Osteocyte (in vitro differentiated cells): ENCODE data around the gene SEC14L1. TPM values are rescaled to one million over a fixed set of nuclear protein-coding genes. Genes with fewer than 3 reads are reported as not detected.

ENCODE experiments used
- DNase-seq: peaks from one replicate; pipeline ENCODE4 v3.0.0; 2021; ENCODE audit warnings: mixed read lengths; ENCODE audit not compliant: unreplicated experiment; ENCODE audit errors: extremely low spot score
- H3K27ac Mint-ChIP-seq: one replicate; pipeline ENCODE4 v1.8.0; 2021; ENCODE audit warnings: mild to moderate bottlenecking, mixed read lengths; ENCODE audit not compliant: unreplicated experiment
- H3K27me3 Mint-ChIP-seq: one replicate; pipeline ENCODE4 v1.8.0; 2021; ENCODE audit warnings: mixed read lengths; ENCODE audit not compliant: unreplicated experiment
- H3K36me3 Mint-ChIP-seq: one replicate; pipeline ENCODE4 v1.8.0; 2021; ENCODE audit warnings: mixed read lengths; ENCODE audit not compliant: unreplicated experiment
- H3K4me1 Mint-ChIP-seq: one replicate; pipeline ENCODE4 v1.8.0; 2021; ENCODE audit warnings: mixed read lengths; ENCODE audit not compliant: unreplicated experiment
- H3K4me3 Mint-ChIP-seq: one replicate; pipeline ENCODE4 v1.8.0; 2021; ENCODE audit warnings: mild to moderate bottlenecking, moderate library complexity, mixed read lengths; ENCODE audit not compliant: unreplicated experiment
- H3K9me3 Mint-ChIP-seq: one replicate; pipeline ENCODE4 v1.8.0; 2021; ENCODE audit warnings: mixed read lengths; ENCODE audit not compliant: unreplicated experiment
- total RNA-seq: library from RNA; stranded (reverse); gene quantifications from 2 replicates; pipeline ENCODE4 v1.2.1, GENCODE V29; 2021
- TF ChIP-seq, protein P1 (sequence below): fragments of 200-600 bp; sonication (generic); IDR thresholded peaks from 2 replicates; pipeline ENCODE4 v1.5.0; 2021; ENCODE audit warnings: antibody characterized with exemption, mild to moderate bottlenecking, moderate library complexity

Gene SEC14L1
- total RNA-seq, 1 donor from 2014 or later = 82.9 TPM

- TF ChIP-seq, protein P1, sequence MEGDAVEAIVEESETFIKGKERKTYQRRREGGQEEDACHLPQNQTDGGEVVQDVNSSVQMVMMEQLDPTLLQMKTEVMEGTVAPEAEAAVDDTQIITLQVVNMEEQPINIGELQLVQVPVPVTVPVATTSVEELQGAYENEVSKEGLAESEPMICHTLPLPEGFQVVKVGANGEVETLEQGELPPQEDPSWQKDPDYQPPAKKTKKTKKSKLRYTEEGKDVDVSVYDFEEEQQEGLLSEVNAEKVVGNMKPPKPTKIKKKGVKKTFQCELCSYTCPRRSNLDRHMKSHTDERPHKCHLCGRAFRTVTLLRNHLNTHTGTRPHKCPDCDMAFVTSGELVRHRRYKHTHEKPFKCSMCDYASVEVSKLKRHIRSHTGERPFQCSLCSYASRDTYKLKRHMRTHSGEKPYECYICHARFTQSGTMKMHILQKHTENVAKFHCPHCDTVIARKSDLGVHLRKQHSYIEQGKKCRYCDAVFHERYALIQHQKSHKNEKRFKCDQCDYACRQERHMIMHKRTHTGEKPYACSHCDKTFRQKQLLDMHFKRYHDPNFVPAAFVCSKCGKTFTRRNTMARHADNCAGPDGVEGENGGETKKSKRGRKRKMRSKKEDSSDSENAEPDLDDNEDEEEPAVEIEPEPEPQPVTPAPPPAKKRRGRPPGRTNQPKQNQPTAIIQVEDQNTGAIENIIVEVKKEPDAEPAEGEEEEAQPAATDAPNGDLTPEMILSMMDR = no peak
- H3K36me3 Mint-ChIP-seq = no peaks in the 10 kb centered on the region
- H3K9me3 Mint-ChIP-seq = no peaks in the 10 kb centered on the region
- DNase-seq = no peak
- H3K27ac Mint-ChIP-seq = no peak overlapping the region
- H3K4me3 Mint-ChIP-seq = no peak overlapping the region
- peaks cover 10% of the 10 kb centered on the region for H3K4me1 Mint-ChIP-seq
- no peaks in the 10 kb centered on the region for H3K27me3 Mint-ChIP-seq
Observed at GRCh38 chr17:77230436-77230830, 89.7 kb downstream of the SEC14L1 start.

- TF ChIP-seq, protein P1 = no peak
- Mint-ChIP-seq H3K4me1 (peaks cover 17% of the 10 kb centered on the region), H3K4me3 (no peak overlapping the region), H3K27ac (no peak overlapping the region), H3K27me3 (no peaks in the 10 kb centered on the region), H3K9me3 (no peaks in the 10 kb centered on the region), H3K36me3 (no peaks in the 10 kb centered on the region)
- no peak for DNase-seq
Observed at GRCh38 chr17:77231076-77231871, 90.5 kb downstream of the SEC14L1 start.

GRCh38 chr17:77233127-77233526, 92.4 kb downstream of the SEC14L1 start:
- TF ChIP-seq, protein P1 = no peak
- no peaks in the 10 kb centered on the region for H3K9me3 Mint-ChIP-seq
- no peaks in the 10 kb centered on the region for H3K27me3 Mint-ChIP-seq
- peaks cover 24% of the 10 kb centered on the region for H3K4me1 Mint-ChIP-seq
- H3K27ac Mint-ChIP-seq = peak overlapping the region; percentile 27
- H3K36me3 Mint-ChIP-seq = no peaks in the 10 kb centered on the region
- H3K4me3 Mint-ChIP-seq = no peak overlapping the region
- no peak for DNase-seq

DNA sequence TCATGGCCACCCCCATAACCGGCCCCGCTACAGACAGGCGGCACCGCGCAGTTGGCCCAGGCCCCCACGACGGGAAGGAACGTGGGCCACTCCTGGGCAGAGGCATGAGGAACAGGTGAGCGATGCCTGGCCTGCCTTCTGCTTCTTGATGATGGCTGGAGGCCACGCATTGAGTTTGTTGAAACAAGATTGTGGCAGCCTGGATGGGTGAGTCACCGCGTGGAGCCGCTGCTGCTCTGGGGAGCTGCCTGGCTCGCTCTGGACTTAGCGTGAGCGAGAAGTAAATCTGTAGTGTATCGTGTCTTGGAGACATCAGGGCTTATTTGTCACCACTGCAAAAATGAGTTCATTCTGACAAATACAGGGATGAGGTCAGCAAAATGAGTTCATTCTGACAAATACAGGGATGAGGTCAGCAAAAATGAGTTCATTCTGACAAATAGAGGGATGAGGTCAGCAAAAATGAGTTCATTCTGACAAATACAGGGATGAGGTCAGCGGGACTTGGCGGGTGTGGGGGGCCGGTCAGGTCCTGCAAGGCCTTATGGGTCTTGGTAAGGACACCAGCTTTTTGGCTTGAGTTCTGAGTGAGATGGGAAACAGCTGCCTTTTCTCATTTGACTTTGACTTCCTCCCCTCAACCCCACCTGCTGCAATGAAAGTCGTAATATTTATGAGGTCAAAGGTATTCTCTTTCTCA, 93.0 kb downstream of the SEC14L1 start:
- Mint-ChIP-seq H3K27ac (peak overlapping the region; percentile 94), H3K4me3 (no peak overlapping the region), H3K9me3 (no peaks in the 10 kb centered on the region), H3K4me1 (peaks cover 24% of the 10 kb centered on the region), H3K27me3 (no peaks in the 10 kb centered on the region), H3K36me3 (no peaks in the 10 kb centered on the region)
- TF ChIP-seq, protein P1 = no peak
- DNase-seq = no peak

- peak overlapping the region; percentile 94 for H3K27ac Mint-ChIP-seq
- H3K4me3 Mint-ChIP-seq = peak overlapping the region; percentile 68
- H3K9me3 Mint-ChIP-seq = no peaks in the 10 kb centered on the region
- no peak for DNase-seq
- TF ChIP-seq, protein P1 = no peak
- peaks cover 24% of the 10 kb centered on the region for H3K4me1 Mint-ChIP-seq
- H3K36me3 Mint-ChIP-seq = no peaks in the 10 kb centered on the region
- no peaks in the 10 kb centered on the region for H3K27me3 Mint-ChIP-seq
Observed at GRCh38 chr17:77234695-77235094, 93.9 kb downstream of the SEC14L1 start.
